ENCODE results near the gene KLF13. TPM values are rescaled to one million over a fixed set of nuclear protein-coding genes. Genes with fewer than 3 reads are reported as not detected.
A peak's percentile ranks its signal among the peaks of the same experiment; 100 is the strongest.

The KLF13 gene
- total RNA-seq, 1 donor from 2014 or later: 235 TPM

DNA sequence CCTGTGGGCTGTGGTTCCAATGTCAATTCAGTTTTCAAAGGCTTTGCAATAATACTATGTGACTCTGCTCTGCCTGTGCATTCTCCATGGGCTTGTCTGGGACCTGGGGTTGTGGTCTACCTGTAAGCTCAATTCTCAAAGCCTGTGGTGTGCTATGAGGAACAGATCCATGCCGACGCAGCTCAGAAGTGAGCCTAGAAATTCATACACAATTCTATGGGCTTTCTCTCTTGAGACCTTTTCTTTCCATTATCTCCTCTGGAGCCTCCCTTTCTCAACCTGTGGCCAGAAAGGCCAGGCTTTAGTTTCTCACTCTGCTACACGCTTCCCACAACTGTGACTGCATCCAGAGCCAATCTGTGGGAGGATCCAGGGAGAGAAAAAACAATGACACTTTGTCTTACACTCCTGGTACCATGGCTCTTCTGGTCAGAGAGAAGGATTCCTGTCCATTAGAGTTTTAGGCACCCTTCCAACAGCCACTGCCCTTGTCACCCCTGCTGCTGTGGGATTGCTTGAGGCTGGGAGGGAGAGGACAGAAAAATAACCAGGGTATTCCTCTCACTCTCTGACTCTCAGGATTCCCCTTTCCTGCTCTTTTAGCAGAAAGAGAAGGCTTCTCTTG lies 34.1 kb upstream of the KLF13 start:
- no peaks in the 10 kb centered on the region for H3K4me1 ChIP-seq
- H3K9me3 ChIP-seq: no peaks in the 10 kb centered on the region
- H3K27ac ChIP-seq: no peak overlapping the region
- no peaks in the 10 kb centered on the region for H3K36me3 ChIP-seq
- no peak for DNase-seq (ENCODE audit: low spot score in 2 of 2)
- H3K27me3 ChIP-seq: no peaks in the 10 kb centered on the region
- H3K4me3 ChIP-seq: no peak overlapping the region
- TF ChIP-seq CTCF (IDR thresholded peaks at IDR 0.05): no peak
- intact Hi-C loops (cut with DNase I): no loop called here

DNA sequence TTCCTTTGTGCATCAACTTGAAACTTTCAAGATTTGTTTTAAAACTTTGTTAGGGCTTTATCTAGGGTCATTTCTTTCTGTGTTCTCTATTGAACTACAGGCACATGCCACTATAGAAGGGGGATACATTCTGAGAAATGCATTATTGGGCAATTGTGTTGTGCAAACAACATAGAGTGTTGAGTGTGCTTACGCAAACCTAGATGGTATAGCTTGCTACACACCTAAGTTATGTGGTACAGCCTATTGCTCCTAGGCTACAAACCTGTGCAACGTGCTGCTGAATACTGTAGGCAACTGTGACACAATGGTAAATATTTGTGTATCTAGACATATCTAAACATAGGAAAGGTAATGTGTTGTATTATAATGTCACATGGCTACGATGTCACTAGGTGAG lies 33.0 kb upstream of the KLF13 start:
- no peak for TF ChIP-seq CTCF (IDR thresholded peaks at IDR 0.05)
- intact Hi-C loops (cut with DNase I): no loop called here

GRCh38 chr15:31294067-31294466 lies 32.6 kb upstream of the KLF13 start:
- H3K36me3 ChIP-seq: no peaks in the 10 kb centered on the region
- intact Hi-C loops (cut with DNase I): no loop called here
- H3K27me3 ChIP-seq: no peaks in the 10 kb centered on the region
- no peak for TF ChIP-seq CTCF (IDR thresholded peaks at IDR 0.05)
- H3K4me1 ChIP-seq: no peaks in the 10 kb centered on the region
- H3K27ac ChIP-seq: no peak overlapping the region
- H3K4me3 ChIP-seq: no peak overlapping the region
- no peaks in the 10 kb centered on the region for H3K9me3 ChIP-seq
- DNase-seq (ENCODE audit: low spot score in 2 of 2): no peak

More for the DNA sequence above, 33.0 kb upstream of the KLF13 start:
- H3K9me3 ChIP-seq: no peaks in the 10 kb centered on the region
- no peaks in the 10 kb centered on the region for H3K27me3 ChIP-seq
- H3K36me3 ChIP-seq: no peaks in the 10 kb centered on the region
- H3K4me1 ChIP-seq: no peaks in the 10 kb centered on the region
- no peak overlapping the region for H3K4me3 ChIP-seq
- no peak overlapping the region for H3K27ac ChIP-seq
- no peak for DNase-seq (ENCODE audit: low spot score in 2 of 2)

DNA sequence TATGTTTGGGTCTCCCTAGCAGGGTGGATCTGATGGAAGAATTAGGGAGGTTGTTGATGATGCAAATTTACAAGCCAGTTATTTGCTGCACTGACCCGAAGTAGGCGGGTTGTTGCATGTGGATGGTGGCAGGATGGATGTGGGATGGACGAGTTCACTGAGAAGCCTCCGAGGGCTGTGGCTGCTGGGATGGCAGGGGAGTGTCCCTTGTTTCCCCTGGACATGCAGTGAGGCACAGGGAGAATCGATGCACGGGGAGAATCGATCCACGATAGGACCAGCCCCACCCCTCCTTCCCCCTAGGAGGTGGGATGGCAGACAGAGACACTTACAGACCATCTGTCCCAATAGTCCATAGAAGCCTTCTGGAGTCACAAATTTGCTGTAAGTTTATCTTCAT lies 31.0 kb upstream of the KLF13 start:
- intact Hi-C loops (cut with DNase I): no loop called here
- H3K9me3 ChIP-seq: no peaks in the 10 kb centered on the region
- no peak overlapping the region for H3K4me3 ChIP-seq
- H3K27me3 ChIP-seq: no peaks in the 10 kb centered on the region
- no peaks in the 10 kb centered on the region for H3K4me1 ChIP-seq
- no peak for TF ChIP-seq CTCF (IDR thresholded peaks at IDR 0.05)
- peak in 1 of 2 donors; percentile 53 for DNase-seq (ENCODE audit: low spot score in 2 of 2)
- H3K36me3 ChIP-seq: no peaks in the 10 kb centered on the region
- H3K27ac ChIP-seq: no peak overlapping the region

GRCh38 chr15:31296219-31296645 lies 30.4 kb upstream of the KLF13 start:
- no peaks in the 10 kb centered on the region for H3K9me3 ChIP-seq
- no peak overlapping the region for H3K4me3 ChIP-seq
- no peak for DNase-seq (ENCODE audit: low spot score in 2 of 2)
- no peaks in the 10 kb centered on the region for H3K27me3 ChIP-seq
- TF ChIP-seq CTCF (IDR thresholded peaks at IDR 0.05): no peak
- H3K27ac ChIP-seq: no peak overlapping the region
- no peaks in the 10 kb centered on the region for H3K36me3 ChIP-seq
- intact Hi-C loops (cut with DNase I): no loop called here
- no peaks in the 10 kb centered on the region for H3K4me1 ChIP-seq
